NCI-H1105 treated with DMSO at 0.1 percent for 48 hours (cell line): Measurements from ENCODE around the gene TRIM15.
"Not testable (repeated sequence)": the region's sequence is repeated elsewhere in the genome, so short reads cannot be mapped to it uniquely, and the experiment has no call there.

Source experiments
- DNase-seq: peaks from one replicate; lab custom pipeline; 2025; lab: John Stamatoyannopoulos, UW

The TRIM15 gene

GRCh38 chr6:30163090-30163917 lies at the start of gene TRIM15:
TSS of gene TRIM15 (plus strand) at chr6:30163546. CDS start at chr6:30163685, 139 bp downstream.
- DNase-seq = no peak

- DNase-seq = no peak
These were observed 49.5 kb upstream of the TRIM15 start for GRCh38 chr6:30113841-30114240.

GRCh38 chr6:30116724-30117123 lies 46.6 kb upstream of the TRIM15 start:
- no peak for DNase-seq

GRCh38 chr6:30118691-30119090 lies 44.7 kb upstream of the TRIM15 start:
- DNase-seq = not testable (repeated sequence)

GRCh38 chr6:30121446-30122366 lies 41.6 kb upstream of the TRIM15 start:
- DNase-seq = no peak

- no peak for DNase-seq
These were observed 40.8 kb upstream of the TRIM15 start for GRCh38 chr6:30122515-30122914.

- DNase-seq = no peak
These were observed 35.9 kb upstream of the TRIM15 start for GRCh38 chr6:30127238-30128093.

GRCh38 chr6:30129265-30130178 lies 33.8 kb upstream of the TRIM15 start:
- DNase-seq = no peak

- DNase-seq = no peak
These were observed 33.1 kb upstream of the TRIM15 start for GRCh38 chr6:30130179-30130679.

GRCh38 chr6:30130887-30131862 lies 32.2 kb upstream of the TRIM15 start:
- peak; percentile 87 for DNase-seq

- DNase-seq = no peak
These were observed 31.3 kb upstream of the TRIM15 start for GRCh38 chr6:30131947-30132497.

GRCh38 chr6:30135147-30135546 lies 28.2 kb upstream of the TRIM15 start:
- no peak for DNase-seq

GRCh38 chr6:30135757-30136156 lies 27.6 kb upstream of the TRIM15 start, which contains the start of gene TRIM40:
TSS of gene TRIM40 (plus strand) at chr6:30136140. CDS start at chr6:30137037, 897 bp downstream.
- DNase-seq = no peak

- no peak for DNase-seq
These were observed 26.6 kb upstream of the TRIM15 start for GRCh38 chr6:30136570-30137286.

GRCh38 chr6:30140240-30140639 lies 23.1 kb upstream of the TRIM15 start:
- DNase-seq = not testable (repeated sequence)

GRCh38 chr6:30142665-30143064 lies 20.7 kb upstream of the TRIM15 start:
- no peak for DNase-seq

GRCh38 chr6:30143780-30144179 lies 19.6 kb upstream of the TRIM15 start:
- DNase-seq = no peak

- no peak for DNase-seq
These were observed 18.5 kb upstream of the TRIM15 start for GRCh38 chr6:30144811-30145210.
